ENCODE data around the gene RPL29. TPM values are rescaled to one million over a fixed set of nuclear protein-coding genes. Genes with fewer than 3 reads are reported as not detected.

Gene RPL29
- total and polyA plus RNA-seq, 2 of the 13 experiments (the other 11 are each of a cell fraction or from before 2014, with no cell fraction given) = 1,348 to 2,263 TPM

- no peak for TF ChIP-seq REXO4 (CRISPR knock-in tag; IDR thresholded peaks at IDR 0.05; ENCODE audit: borderline replicate concordance)
- TF ChIP-seq RFX3 (CRISPR knock-in tag; IDR thresholded peaks at IDR 0.05) = no peak
- no peak for TF ChIP-seq SMAD1 (CRISPR knock-in tag; IDR thresholded peaks at IDR 0.05; ENCODE audit: borderline replicate concordance, low read depth)
- no peak for TF ChIP-seq ZNF407 (CRISPR knock-in tag; IDR thresholded peaks at IDR 0.05; ENCODE audit: not compliant biosample characterization)
- no peak for TF ChIP-seq ZNF580 (CRISPR knock-in tag; IDR thresholded peaks at IDR 0.05; ENCODE audit: borderline replicate concordance, low read depth)
- TF ChIP-seq FOXP4 (CRISPR knock-in tag; IDR thresholded peaks at IDR 0.05) = peak; percentile 31; the same call in 1 of the 2 replicates
- no peak for TF ChIP-seq ZNF605 (CRISPR knock-in tag; IDR thresholded peaks at IDR 0.05)
- no peak for TF ChIP-seq NFE2L2 (IDR thresholded peaks at IDR 0.05; ENCODE audit: low read length)
- no peak for TF ChIP-seq ARNTL (CRISPR knock-in tag; IDR thresholded peaks at IDR 0.05)
- TF ChIP-seq ZNF816 (CRISPR knock-in tag; IDR thresholded peaks at IDR 0.05; ENCODE audit: borderline replicate concordance) = no peak
- no peak for TF ChIP-seq SAFB2 (CRISPR knock-in tag; IDR thresholded peaks at IDR 0.05; ENCODE audit: borderline replicate concordance, low read depth)
- no peak for TF ChIP-seq ZNF879 (CRISPR knock-in tag; IDR thresholded peaks at IDR 0.05)
- no peak for TF ChIP-seq ZNF883 (CRISPR knock-in tag; IDR thresholded peaks at IDR 0.05; ENCODE audit: not compliant biosample characterization)
- no peak for TF ChIP-seq ZNF350 (CRISPR knock-in tag; IDR thresholded peaks at IDR 0.05; ENCODE audit: borderline replicate concordance, low read depth)
- no peak for TF ChIP-seq ZNF674 (CRISPR knock-in tag; IDR thresholded peaks at IDR 0.05; ENCODE audit: low read depth)
- no peak; the same call in 1 of the 2 replicates for TF ChIP-seq THAP9 (CRISPR knock-in tag; IDR thresholded peaks at IDR 0.05; ENCODE audit: borderline replicate concordance)
Measured at GRCh38 chr3:52001443-52001974, 5.8 kb upstream of the RPL29 start (continued).

Measured in HepG2 (cell line).